GM21526 (cell line): ENCODE data around the gene BMP7.
"Not testable (repeated sequence)": the region's sequence is repeated elsewhere in the genome, so short reads cannot be mapped to it uniquely, and the experiment has no call there.

ENCODE experiments used
- ATAC-seq: cut with Tn5 transposase; IDR thresholded peaks from one replicate; pipeline ENCODE4 v1.9.1; 2021; ENCODE audit warnings: moderate library complexity; ENCODE audit not compliant: unreplicated experiment, low FRiP score

The BMP7 gene

DNA sequence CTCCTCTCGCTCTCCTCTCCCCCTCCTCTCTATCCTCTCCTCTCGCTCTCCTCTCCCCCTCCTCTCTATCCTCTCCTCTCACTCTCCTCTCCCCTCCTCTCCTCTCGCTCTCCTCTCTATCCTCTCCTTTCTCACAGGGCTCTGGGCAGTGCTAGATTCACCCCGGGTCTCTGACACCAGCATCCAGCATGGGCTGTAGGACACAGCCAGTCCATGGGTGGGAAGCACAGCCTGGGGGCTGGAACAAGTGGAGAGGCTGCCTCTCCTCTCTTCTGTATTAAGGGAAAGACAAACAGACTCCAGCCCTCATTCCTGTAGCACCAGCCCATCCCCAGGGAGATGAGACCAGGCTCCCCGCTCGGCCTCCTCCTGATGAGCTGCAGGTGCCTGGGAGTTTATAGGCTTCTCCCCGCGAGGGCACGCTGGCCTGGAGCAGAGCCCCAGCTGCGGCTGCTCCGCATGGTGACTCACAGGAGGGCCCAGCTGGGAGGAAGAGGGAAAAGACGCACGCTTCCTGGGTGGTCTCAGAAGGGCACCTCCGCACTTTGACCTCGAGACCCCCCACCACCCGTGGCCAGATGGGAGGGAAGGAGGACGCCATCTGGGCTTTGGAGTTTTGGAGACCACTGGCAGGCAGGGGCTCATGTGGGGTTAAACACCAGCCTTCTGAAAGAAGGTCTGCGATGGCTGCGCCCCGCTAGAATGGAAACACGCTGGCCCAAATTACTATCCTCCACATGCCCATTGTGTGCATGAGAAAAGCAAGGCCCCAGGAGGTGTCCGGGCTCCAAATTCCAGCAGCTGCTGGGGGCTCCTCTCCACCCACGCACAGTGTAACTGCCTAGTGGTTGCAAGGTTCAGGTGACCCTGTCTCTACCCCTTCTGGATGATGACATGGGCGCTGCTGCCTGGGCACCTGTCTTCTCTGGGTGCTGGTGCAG, 68.0 kb downstream of the BMP7 start:
- no peak for ATAC-seq

DNA sequence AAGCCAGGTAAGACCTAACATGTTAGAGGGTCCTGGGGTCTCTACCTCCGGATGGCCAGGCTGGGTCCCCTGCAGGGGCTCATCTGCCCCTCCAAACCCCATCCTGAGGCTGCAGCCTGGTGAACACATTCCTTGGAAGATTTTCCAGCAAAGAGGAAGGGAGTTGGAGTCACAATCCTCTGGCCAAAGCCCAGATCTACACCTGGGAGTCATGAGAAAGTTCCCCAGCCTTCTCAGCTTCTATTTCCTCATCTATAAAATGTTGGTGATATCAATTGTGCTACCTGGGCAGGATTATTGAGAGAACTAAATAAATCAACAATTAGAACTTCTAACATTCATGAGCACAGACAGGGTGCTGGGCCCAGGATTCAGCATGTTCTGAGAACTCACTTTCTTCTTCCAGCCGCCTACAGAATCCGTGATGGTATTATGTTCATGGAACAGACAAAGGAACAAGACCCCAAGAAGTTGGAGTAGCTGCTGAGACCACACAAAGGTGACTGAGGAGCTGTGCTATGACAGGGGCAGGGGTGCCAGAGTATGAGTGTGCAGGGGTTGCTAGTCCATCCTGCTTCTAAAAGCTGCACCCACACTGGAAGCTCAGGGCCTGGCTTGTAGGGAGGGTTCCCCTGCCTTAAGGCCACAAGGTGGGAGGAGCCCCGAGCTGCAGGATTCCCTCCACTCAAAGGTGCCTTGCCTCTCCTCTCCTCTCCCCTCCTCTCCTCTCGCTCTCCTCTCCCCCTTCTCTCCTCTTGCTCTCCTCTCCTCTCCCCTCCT, 68.9 kb downstream of the BMP7 start:
- ATAC-seq, result no peak

DNA sequence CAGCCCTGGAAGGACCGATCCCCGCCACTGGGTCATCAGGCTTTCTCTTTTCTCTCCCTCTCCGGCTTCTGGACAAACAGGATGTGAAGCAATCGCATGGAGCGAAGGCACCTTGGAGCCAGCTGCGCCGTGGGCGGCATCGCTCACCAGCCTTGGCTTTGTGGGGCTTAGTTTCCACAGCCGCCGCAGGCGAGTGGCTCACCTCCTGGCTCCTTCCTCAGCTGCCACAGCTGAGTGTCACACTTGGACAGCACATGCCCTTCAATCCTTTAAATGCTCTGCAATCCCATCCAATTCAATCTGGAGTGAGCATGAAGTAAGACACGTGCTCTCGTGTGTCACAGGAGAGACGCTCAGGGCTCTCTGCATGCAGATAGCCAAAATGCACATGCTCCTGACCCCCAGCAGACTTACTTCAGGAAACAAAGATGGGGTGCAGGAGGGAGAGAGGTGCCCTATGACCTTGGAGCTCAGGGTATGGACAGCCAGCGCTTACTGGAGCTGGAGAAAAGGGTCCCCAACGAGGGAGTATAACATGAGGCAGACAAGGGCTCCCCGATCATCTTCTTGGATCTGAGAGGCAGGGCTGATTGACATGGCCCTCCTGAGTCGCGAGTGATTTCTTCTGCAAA, 70.9 kb downstream of the BMP7 start:
- no peak for ATAC-seq

DNA sequence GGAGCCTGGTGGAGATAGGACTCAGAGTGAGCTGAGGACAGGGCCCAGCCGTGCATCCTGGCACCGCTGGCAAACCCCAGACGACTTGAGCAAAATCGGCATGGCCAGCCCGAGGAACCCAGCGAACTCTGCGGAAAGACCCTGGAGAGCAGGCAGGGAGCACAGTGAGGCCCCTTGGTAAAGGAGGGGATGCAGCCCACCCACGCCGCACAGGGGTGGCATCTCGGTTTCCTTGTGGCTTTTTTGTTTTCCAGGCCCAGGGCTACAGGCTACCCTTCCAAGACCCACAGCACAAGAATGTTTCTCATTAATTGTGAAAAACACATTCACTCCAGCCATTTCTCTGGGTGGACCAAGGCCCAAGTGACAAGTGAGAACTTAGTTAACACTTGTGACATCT, 71.4 kb downstream of the BMP7 start:
- no peak for ATAC-seq

DNA sequence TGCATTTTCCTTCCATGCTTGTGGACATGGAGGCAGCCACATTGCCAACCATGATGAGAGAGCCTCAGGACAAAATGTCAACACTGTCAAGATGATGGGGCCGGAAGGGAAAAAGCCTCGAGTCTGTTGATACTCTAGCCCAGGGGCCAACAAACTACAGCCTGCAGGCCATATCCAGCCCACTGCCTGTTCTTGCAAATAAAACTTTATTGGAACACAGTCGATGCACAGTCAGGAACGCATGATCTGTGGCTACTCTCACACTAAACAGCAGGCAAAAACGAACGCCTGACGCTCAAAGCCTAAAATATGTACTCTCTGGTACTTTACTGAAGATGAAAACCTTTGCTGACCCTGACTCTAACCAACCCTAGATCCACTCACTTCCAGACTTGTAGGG, 72.3 kb downstream of the BMP7 start:
- no peak for ATAC-seq

DNA sequence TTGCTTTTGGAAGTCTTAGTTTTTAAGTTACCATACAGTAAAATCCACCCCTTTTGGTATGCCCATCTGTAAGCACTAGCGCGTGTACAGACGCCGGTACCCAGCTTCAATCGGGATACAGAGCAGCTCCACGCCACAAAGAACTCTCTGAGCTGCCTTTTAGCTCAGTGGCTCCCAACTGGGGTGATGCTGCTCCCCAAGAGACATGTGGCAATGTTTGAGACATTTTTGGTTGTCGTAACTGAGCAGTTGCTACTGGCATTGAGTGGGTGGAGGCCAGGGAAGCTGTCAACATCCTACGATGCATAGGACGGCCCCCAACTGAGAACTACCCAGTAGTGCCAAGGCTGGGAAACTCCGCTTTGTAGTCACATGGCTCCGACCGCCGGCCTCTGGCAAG, 73.3 kb downstream of the BMP7 start:
- ATAC-seq, result no peak

DNA sequence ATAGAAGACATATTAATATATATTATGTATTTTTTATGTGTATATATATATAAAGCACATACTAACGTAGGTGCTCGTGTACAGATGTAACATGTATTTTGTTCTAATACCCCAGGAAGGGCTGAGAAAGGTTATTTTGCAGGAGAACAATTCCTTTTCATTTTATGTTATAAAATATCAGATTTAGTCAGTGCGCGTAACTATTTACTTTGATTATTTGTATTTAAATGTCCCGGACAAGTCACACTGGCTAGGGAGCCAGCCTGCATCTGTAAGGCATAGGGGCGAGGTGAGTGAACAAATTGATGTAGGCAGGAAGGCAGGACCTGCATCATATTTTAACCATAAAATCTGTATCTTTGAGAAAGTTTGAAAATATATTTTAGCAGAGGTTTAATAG, 74.1 kb downstream of the BMP7 start:
- ATAC-seq, result no peak

DNA sequence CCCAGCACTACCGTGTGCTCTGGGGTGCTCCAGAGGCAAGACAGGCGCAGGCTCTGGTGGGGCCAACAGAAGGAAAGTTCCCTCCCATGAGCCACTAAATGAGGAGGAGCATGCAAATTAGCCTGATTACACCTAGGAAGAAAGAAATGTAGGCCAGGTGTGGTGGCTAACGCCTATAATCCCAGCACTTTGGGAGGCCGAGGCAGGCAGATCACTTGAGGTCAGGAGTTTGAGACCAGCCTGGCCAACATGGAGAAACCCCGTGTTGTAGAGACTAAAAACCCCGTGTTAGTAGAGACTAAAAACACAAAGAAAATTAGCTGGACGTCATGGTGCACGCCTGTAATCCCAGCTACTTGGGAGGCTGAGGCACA, 75.2 kb downstream of the BMP7 start:
- not testable (repeated sequence) for ATAC-seq

DNA sequence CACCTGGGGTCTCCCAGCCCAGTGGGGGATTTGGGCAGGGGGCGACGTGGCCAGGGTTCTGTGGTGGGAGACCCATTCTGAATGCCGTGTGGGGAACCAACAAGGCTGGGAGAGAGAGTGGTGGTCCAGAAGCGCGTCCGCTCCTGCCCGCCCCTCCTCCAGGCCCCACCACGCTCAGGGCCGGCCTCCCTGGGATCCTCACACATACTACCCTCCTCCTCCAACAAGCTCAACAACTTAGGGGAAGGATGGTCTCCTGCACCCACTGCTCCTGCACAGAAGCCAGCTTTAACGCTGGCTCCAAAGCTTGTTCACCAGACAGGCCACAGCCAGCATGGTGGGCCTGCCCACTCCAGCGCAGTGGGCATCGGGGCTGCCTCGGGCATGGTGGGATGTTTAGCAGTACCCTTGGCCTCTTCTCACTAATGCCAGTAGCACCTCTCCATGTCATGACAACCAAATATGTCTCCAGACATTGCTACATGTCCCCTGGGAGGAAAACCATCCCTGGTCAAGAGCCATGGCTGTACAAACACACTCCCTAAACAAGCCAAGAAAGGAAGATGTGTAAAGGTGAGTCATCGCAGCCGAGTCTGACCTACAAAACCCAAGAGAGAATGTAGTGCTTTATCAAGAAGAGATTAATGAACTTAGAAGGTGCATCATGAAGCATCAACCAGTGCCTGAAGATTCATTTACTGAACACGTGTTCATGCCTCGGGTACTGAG, 75.7 kb downstream of the BMP7 start:
- no peak for ATAC-seq

DNA sequence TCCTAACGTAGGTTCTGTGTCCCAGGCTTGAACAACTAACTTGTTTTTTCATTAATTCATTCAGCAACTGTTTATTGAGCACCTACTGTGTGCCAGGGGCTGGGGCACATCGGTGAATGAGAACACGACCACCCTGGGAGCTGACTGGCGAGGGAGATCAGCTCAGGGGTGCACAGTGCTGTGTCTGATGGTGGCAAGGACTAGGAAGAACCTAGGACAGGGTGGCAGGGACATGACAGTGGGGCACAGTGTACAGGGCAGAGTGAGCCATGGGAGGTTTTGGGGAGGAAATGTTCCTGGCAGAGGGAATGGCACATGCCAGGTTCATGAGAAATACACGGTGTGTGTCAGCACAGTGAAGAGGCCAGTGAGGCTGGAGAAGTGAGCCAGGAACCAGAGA, 76.7 kb downstream of the BMP7 start:
- no peak for ATAC-seq

DNA sequence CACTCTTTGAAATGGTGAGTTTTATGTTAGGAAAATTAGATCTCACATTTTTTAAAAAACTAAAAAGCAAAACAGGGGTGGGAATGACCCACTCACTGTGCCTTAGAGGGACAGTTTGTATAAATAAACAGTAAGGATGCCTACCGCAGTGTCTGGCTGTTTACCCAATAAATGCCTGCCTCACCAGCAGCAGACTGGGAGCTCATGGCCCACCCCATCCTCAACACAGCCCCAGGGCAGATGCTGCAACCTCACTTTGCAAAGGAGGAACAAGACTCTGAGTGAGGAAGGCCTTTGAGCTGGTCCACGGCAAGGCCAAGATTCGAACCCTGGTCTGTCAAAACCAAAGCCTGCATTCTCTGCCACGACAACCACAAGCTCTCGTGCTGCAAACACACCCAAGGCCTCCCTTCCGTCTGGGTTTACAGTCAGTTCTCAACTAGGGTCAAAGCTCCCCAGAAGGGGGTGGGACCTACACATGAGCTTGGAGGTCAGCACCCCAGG, 77.8 kb downstream of the BMP7 start:
- no peak for ATAC-seq

DNA sequence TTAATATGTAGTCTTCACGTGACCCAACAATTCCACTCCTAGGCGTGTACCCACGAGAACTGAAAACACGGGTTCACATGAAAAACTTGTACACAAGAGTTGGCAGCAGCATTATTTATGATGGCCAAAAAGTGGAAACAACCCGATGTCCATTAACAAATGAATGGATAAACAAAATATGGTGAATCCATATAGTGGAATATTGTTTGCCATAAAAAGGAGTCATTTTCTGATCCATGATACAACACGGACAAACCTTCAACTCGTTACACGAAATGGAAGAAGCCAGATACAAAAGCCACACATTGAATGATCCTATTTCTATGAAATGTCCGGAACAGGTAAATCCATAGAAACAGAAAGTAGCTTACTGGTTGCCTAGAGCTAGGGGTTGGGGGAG, 78.4 kb downstream of the BMP7 start:
- no peak for ATAC-seq

DNA sequence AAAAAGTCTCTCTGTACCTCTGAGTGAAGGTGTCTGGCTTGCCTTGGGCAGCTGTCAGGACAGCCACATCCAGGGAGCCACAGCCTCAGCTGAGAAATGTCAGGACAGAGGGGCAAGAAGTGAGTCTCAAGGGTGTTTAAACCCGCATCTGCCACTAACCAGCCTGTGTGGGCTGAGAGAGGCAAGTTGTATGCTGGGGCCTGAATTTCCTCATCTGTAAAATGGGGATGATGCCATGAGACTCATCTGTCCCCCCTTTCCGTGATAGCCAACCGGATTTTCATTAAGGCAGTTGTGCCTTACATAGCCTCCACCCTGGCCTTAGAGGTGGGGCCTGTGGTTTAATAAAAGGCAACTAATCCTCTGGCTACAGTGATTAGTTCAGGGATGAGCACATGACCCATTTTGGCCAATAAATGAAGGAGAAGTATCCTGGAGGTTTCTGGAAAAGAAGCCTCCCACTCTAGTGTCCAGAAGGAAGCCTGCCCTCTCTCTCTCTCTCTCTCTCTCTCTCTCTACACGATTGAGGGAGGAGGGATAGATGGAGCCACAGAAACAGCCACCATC, 79.3 kb downstream of the BMP7 start:
- no peak for ATAC-seq

DNA sequence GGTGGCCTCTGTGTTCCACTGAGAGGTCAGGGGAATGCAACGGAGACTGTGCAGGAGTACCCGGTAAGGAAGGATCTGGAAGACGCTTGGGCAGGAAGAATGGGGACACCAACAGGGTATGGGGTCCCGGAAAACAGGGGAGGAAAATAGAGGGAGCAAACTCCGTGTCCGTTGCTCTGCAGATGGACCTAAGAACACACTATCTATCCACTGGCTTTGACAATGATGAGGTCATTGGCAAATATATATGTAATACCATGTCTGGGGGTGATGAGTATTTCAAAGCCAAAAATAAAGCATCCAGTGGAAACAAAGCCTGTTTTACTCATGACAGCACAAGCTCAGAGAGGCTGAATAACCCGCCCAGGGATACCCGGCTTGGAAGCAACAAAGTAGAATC, 80.2 kb downstream of the BMP7 start:
- no peak for ATAC-seq

DNA sequence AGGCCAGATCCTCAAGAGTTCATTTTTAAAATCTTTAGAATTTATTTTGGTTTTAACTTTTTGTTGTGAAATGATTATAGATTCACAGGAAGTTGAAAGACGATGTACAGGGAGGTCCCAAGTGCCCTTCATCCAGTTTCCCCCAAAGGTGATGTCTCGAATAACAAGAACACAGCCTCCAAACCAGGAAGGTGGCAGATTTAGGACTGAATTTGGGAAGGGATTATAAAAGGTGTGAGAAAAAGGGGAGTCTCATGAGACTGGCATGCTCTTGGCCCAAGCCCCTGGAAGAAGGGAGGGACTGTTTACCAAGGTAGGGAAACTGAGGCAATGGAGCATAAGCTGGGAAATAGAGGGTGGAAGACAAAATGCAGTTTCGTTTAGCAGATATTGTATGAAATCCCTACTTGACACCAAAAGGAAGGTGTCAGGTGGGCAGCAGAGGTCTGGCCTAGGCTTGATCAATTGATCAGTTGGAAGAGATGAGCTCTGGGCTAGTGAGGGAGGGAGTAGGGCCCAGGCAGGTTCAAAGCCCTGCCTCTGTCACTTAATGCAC, 81.2 kb downstream of the BMP7 start:
- no peak for ATAC-seq

DNA sequence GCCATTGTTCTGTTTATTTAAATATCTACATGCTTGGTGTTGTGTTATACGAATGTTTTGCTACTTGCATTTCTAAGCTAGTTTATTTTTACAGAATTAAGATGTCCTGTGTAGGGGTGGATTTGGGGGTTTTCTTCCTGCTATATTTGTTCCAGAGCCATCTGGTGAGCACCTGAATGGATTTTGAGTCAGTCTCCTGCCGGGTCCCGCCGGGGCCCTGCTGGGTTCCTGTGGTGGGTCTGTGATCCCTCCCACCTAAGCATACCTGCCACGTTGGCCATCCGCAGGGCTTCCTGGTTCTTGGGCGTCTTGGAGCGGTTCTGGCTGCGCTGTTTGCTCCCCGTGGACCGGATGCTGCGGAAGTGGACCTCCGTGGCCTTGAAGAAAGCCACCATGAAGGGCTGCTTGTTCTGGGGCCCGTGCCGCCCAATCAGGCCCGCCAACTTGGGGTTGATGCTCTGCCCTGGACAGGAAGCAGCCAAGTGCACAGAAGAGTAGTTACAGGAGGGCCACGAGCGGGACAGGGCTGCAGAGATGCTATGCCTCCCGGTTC, 82.9 kb downstream of the BMP7 start:
- ATAC-seq, result no peak

DNA sequence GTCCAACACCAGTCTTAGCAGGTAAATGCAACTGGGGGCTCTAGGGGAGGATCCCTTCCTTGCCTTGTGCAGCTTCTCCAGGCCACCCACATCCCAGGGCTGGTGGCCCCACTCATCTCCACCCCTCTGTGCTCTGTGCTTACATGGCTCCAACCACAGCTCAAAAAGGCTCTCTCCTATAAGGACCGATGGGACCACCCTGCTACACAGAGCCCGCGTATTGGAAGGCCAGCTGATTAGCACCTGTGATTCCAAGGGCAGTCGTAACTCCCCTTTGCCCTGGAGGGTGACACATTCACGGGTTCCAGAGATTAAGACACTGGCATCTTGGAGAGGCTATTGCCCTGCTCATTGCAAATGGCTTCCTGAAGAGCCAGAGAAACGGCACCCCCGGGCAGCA, 84.8 kb downstream of the BMP7 start:
- no peak for ATAC-seq

DNA sequence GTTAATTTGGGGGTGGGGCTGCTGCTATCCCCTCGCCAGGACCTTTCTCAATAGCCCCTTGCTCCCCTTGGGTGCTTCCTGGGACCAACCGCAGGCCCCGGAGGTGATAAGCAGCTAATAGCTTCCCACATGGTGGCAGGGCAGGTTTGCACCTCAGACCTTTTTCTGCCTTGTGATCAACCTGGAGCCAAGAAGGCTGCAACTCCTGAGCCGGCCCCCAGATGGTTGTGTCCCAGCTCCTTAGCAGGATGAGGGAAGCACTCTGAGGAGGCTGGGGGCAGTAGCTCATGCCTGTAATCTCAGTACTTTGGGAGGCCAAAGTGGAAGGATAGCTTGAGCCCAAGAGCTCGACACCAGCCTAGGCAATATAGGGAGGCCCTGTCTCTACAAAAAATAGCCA, 85.5 kb downstream of the BMP7 start:
- no peak for ATAC-seq

DNA sequence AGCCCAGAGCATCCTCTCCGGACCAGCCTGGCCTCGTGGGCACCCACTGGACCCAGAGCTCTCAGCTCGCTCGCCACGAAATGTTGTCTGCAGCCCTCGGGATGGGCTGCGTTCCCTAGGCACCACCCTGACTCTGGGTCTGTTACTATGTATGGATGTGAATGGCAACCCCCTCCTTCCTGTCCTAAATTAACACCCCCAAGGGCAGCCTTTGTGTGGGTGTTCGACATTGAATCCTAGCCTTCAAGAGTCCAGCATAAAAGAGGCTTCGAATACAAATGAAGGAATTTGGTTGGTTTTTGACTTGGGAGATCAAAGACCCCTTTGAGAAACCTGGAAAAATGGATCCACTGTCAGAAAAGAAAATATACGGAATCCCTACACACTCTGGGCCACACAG, 86.1 kb downstream of the BMP7 start:
- no peak for ATAC-seq

DNA sequence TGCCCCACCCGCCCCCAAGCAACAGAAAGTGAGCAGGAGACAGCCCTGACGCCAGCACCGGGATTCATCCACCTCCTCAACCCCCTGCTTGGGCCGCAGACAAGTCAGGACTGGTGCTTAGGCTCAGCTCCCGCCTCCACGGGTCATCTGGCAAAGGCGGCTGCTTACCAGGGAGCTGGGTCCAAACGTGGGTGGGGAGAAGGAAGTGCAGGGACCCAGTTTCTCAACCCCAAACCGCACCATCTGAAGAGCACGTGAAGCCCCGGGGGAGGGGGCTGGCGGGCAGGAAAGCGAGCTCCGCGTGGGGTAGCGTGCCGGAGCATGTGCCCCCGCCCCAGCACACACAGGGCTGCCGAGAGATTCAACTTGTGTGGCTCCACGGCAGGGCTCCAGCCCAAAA, 87.2 kb downstream of the BMP7 start:
- ATAC-seq, result no peak
